HG02981 (cell line): ENCODE data around the gene RAB7A.

Experiments
- ATAC-seq: cut with Tn5 transposase; IDR thresholded peaks from one replicate; pipeline ENCODE4 v1.9.1; 2021; ENCODE audit warnings: mild to moderate bottlenecking, moderate library complexity; ENCODE audit not compliant: unreplicated experiment

The RAB7A gene

GRCh38 chr3:128847666-128848370 lies 121.8 kb downstream of the RAB7A start:
- ATAC-seq: no peak

DNA sequence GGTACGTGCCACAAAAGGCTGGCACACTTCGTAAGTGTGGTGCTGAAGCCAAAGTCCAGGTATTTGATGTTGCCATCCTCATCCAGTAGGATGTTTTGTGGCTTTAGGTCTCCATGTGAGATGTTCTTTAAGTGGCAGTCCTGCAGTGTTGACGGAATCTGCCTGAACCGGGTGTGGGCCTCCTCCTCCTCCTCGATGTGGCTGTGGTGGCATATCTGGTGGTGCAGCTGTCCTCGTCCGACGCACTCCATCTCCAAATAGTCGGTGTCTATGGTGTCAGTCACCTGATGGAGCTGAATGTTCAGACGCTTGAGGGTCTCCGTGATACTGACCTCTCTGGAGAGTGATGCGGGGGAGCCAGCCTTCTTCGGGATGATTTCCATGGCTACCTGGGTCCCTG lies 123.0 kb downstream of the RAB7A start:
- ATAC-seq: no peak

DNA sequence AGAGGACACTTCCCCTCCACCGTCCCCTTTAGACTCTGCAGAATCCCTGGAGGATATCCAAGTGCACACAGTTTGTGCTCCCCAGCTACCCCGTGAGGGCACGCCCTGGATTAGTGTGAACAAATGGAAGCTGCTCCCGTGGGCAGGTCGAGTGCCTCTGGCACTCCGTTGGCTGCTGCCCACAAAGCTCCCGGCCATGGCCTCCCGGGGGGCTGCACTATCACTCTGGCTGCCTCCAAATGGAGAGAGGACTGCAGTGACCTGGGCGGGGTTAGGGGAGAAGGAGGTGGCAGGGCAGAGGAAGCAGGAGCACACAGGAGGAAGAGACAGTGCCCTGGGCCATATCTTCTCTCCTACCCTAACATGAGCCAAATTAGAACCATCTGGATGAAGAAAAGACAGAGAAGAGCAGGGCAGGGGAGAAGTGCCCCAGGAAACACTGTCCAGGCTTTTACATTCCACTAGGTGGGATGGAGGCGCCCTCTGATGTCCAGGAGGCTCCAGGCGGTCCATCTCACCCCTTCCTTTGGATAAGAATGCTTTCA lies 124.0 kb downstream of the RAB7A start:
- no peak for ATAC-seq

GRCh38 chr3:128850544-128850943 lies 124.6 kb downstream of the RAB7A start:
- no peak for ATAC-seq

DNA sequence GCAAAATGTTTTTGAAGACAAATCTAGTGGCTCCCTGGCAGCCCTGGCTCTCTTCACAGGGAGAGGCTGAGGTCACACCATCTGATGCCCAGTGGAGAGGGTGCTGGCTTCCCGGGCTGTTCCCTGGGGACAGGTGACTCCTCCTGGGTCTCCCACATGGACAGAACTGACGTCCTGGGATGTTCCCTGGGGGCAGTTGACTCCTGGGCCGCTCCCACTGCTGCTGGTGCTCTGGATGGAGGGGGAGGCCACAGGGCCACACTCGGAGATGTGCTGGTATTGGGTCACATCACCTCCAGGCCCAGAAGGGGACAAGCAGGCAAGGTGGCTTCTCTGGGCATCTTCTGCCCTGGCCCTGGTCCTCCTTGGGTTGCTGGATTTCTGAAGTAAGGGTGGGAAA lies 125.6 kb downstream of the RAB7A start:
- ATAC-seq: no peak

DNA sequence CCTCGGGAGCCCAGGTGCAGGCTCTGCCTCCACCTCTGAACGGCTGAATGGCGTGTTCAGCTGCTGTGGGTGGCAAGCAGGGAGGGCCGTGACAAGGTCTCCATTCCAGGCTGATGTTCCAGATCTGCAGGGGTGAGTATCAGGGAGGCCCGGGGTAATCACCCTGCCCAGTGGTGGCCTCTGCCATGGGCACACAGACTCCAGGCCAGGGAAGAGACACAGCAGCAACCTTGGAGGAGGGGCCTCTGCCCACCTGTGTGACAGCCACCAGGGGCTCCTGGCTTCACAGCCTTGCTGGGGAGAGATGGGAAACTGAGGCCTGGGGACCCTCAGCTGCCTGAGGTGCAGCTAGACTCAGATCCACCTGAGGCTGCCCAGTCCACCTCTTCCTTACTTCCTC lies 127.8 kb downstream of the RAB7A start:
- no peak for ATAC-seq

DNA sequence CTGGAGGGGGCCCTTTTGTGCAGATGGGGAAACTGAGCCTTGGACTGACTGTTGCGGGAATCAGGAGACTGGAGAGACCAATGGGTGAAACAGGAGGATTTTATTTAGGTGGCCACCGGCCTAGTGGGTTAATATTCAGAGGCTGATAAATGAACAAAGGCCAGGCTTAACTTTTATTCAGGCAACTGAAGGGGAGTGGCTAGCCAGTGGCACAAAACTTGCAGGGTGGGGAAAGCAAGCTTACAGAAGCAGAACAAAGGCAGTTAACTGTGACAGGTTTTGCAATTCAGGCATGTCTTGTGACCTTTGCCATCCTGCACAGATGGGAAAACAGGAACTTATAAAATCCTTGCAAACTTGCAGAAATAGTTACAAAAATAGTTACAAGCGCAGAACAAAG lies 128.5 kb downstream of the RAB7A start:
- no peak for ATAC-seq

DNA sequence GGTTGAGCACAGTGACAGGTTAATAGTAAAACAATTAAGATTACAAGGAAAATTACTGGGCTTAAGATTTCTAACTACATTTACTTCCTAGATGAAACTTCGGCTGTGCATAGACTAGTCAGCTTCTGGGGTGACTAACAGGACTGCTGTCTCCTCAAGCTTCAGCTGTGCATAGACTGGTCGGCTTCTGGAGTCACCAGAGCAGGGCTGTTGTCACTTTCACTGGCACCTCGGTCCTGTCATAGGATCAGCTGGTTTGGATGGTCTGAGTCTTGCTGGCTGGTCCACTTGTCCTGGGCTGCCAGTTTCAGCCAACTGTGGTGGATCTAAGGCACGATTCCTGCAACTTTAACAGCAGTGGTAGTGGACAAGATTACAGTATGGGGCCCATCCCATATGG lies 129.6 kb downstream of the RAB7A start:
- no peak for ATAC-seq

DNA sequence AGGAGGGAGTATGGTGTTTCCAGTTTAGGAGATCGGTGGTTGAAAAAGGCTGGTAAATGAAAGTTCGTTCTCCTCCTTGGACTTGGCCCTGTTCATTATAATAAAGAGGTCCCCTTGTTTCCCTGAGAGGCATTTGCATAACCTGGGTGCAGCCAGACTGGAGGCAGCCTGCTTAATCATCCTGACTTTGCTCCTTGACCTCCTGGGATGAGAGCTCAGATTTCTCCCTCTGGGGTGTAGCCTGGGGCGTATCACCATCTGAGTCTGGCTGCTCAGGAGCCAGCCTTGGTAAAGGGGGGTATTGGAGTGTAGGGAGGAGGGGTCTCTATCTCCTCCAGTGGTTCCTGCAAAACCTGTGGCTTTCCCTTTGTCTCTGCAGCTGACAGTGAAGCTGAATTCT lies 132.2 kb downstream of the RAB7A start:
- no peak for ATAC-seq

DNA sequence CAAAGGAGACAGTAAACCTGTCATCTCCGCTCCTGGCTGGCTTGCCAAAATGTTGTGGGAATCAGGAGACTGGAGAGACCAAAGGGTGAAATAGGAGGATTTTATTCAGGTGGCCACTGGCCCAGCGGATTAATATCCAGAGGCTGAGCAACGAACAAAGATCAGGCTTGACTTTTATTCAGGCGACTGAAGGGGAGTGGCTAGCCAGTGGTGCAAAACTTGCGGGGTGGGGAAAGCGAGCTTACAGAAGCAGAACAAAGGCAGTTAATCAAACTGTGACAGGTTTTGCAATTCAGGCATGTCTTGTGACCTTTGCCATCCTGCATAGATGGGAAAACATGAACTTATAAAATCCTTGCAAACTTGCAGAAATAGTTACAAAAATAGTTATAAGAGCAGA lies 133.6 kb downstream of the RAB7A start:
- no peak for ATAC-seq

- ATAC-seq: no peak
Measured at GRCh38 chr3:128861491-128861890, 135.5 kb downstream of the RAB7A start.

DNA sequence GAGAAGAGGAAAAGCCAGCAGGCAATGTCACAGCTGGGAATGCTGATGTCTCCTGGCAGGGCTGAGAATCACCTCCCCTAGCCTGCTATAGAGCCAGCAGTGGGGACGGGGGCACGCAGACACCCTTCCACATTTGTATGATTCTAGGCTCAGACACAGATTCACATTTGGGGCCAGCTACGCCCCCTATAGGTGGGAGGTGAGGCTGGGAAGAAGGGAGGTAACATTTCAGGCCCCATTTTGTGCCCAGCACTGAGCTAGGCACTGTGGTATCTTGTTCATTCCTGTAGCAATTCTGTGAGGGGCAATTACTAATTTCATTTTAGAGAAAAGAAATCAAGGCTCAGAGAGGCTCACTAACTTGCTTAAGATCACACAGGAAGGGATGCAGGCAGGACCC lies 137.6 kb downstream of the RAB7A start:
- no peak for ATAC-seq
